HG02642 (cell line): ENCODE measurements around the gene MXD4.

Source experiments
- ATAC-seq: cut with Tn5 transposase; IDR thresholded peaks from one replicate; pipeline ENCODE4 v1.9.1; 2021; ENCODE audit warnings: mild to moderate bottlenecking; ENCODE audit not compliant: unreplicated experiment, poor library complexity

The MXD4 gene

DNA sequence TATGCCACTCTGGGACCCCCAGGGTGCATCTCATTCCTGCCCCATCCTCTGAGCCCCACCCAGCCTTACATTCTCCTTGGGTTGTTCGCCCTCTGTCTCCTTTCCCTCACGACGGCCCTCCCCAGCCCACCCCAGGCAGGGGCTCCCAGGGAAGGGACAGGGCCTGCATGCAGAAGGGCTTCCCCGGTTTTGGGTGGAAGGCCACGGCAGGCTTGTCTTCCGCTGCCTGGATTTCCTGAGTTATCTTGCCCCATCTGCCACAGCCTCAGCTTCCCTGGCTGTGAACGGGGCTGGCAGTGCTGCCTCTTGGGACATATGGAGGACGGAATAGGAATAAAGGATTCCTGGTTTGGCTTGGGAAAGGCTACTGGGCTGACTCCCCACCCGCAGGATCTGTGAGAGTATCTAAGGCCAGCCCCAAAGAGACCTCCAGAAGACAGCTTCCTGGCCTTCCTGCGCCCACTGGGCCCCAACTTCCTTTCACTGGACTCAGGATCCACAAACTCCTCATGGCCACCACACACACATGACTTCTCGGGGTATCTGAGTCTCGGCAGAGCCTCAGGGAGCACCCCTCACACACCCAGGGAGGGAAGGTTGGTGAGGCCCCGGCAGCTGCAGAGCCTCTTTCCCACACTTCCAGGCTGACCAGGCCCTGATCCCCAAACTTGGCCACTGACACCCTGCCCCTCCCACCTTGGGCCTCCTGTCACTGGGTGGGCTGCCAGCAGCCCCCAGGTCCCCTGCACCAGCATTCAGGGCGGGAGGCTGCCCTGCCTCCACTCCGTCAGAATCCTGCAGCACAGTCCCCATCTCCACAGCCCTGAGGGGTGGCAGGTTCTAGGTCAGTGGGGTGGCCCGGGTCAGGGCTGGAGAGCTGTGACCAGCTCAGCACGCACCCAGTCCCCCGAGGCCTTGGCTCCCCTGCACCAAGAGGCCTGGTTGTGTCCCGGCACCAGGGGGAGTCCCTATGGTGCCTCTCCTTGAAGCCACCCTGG, 3.5 kb upstream of the MXD4 start:
- ATAC-seq = no peak

DNA sequence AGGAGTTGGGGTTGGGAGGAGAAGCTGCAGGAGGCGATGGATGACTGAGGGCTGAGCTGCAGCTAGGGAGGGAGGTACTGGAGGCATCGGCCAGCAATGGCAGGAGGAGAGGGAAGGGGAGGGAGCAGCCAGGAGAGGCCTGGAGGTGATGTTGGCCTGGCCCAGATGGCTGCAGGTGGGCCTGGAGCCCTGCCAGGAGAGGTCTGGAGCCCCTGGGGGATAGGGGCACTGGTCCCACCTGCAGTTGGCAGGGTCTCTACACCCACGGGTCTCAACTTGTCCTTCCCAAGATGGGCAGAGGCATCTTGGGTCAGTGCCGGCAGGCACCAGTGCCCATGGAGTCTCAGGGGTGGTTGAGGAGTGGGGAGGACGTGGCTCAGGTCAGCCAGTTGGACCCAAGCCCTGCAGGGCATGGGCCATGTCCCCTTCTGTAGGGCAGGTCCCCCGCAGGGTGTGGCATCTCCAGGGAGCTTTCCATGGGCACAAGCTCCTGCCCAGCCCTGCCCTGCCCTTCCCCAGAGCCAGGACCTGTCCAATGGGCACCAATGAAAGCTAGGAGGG, 2.7 kb upstream of the MXD4 start:
- no peak for ATAC-seq

DNA sequence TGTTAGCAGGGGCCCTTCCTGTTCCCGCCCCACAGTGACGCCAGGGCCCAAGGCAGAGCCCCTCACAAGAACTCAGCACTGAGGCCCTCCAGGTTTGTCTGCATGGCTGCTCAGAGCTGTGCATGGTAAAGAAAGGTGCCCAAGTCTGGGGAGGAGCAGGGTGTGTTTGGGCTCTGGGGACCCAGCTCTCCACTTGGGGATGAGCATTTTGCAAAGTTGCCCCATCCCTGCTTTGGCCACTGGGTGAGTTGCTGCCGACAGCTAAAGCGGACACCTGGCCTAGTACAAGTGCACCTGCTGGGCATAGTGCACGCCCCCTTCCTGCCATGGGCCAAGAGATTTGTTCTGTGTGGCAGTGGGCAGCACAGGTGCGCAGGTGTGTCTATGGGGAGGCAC, 2.0 kb upstream of the MXD4 start:
- no peak for ATAC-seq

DNA sequence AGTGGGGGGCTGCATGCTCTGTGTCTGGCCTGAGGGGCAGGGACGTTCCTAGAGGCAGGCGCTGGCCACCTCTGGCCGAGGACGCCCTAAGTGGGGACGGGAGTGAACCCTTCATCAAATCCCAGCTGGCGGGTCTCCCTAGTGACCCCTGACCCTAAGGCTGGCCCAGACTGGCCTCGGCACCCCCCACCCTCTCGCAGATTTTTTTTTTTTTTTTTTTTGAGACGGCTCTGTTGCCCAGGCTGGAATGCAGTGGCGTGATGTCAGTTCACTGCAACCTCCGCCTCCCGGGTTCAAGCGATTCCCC, 988 bp upstream of the MXD4 start:
- ATAC-seq = no peak

DNA sequence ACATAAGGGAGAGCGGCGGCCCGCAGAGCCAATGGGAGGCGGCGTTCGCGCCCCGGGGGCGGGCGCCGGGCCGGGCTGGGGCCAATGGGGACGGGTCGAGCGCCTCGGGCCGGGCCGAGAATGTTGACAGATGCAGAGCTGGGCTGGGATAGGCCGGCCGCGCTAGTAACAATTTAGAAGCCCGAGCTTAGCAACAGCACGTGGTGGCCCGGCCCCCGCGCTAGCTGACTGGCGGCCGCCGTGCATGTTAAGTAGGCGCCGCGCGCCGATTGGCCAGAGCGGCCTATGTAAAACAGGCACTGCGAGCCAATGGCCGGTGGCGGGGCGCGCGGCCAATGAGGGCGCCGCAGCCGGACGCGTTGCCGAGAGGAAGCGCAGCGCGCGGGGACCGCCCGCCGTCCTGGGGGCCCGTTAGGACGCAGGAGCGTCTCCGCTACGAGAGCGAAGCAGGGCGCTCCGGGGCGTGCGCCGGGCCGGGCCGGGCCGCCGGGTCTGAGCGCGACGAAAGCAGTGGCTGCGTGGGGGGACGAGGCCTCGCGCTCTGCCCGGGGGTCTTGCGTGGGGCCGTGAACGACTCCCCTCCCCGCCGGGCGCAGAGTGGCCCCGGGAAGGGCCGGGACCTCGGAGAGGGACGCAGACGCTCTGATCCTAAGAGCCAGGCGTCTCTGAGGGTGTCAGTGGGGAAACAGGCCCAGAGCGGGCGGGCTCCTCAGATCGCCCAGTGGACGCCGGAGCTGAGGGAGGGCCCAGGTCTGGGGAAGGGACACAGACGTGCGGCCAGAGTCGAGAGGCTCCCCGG, 435 bp upstream of the MXD4 start:
- peak; percentile 90 for ATAC-seq

DNA sequence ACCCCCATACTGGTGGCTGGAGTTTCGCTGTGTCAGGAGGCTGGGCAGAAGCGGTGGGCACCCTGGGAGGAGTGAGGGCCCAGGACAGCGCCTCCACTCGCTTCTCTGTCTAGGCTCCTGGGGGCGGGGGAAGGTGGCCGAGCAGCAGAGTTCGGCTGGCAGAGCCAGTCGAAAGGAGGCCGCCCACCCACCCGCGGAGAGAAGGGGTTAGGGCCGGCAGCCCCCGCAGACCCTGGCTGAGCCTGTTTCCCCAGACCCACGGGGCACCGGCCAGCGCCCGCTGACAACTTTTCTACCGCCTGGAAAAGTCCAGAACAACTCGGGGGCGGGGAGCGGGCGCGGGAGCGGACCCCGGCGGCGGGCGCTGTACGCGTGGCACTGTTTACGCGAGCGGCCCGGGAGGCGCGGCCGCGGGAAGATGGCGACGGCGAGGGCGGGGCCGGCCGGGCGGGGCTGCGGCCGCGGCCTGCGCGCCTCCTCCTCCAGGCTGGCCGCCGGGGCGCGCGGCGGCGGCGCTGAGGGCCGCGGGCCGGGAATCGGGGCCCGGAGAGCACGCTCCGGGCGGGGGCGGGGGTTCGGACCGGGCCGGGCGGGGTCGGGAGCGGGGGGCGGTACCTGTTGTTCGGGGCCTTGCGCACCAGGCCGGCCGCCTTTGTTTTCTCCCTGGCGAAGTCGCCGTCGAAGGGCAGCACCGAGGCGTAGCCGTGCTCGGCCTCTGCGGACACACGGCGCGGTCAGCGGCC, 628 bp downstream of the MXD4 start:
- no peak for ATAC-seq

DNA sequence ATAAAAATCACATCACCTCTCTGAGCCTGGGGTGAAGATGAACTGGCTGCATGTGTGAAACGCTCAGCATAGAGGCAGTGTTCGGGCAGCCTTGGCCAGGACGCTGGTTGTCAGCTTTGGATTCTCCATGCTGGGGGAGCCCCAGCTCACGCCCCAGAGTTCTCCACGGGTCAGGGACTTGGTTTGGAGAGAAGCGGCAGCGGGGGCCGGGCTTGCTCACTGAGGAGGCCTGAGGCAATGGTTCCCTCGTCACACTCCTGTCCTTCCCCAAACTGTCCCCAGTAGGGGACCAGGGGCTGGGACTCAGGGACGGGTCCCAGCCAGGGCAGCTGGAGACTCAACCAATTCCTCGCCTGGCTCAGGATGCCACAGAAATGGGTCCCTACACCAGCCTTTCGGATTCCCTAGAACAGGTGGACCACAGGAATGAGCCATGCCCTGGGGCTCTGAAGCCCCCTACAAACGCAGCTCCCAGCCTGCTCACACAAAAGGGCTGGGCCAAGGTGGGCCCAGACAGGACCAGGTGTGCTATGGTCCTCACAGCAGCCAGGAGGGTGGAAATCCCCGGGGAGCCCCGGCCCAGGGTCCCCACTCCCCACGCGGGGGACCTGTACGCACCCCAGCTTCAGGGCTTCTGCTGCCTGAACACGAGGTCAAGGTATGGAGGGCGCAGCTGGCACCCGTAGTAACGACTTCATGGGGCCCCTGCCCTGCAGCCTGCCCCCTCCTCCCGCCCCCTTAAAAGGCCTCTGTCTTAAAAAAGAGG, 1.4 kb downstream of the MXD4 start:
- no peak for ATAC-seq

DNA sequence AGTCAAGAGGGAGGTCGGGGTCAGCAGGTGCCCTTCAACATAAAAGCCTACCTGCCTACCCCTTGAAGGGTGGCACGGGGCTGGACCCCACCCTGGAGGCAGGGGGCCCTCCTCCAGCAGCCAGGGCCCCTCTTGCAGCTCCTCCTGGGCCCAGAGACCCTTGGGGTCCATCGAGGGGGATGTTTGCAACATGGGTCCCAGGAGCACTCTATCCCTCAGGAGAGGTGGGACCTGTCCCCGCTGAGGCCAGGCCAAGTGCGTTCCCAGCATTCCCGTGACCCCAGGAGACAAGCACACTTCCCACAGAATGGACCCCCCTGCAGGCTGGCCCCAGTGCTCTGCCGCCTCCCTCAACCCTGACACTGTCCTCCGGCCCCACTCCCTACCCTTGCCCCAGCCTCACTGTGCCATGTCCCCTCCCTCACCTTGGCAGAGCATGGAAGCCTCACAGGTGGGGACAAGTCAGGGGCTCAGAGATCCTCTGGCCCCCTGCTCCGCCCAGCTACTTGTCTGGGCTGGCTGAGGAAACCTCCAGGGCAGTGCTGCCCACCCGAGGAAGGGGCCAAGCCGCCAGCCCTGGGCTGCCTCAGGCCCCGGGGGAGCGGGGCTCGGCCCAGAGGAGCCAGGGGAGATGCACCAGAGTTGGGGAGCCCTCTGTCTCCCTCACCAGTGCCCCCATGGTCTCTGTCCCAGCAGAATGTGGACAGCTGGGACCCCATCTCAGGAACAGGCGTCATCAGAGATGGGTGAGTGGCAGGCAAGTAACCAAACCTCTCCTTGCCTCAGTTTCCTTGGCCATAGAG, 2.2 kb downstream of the MXD4 start:
- ATAC-seq = no peak

DNA sequence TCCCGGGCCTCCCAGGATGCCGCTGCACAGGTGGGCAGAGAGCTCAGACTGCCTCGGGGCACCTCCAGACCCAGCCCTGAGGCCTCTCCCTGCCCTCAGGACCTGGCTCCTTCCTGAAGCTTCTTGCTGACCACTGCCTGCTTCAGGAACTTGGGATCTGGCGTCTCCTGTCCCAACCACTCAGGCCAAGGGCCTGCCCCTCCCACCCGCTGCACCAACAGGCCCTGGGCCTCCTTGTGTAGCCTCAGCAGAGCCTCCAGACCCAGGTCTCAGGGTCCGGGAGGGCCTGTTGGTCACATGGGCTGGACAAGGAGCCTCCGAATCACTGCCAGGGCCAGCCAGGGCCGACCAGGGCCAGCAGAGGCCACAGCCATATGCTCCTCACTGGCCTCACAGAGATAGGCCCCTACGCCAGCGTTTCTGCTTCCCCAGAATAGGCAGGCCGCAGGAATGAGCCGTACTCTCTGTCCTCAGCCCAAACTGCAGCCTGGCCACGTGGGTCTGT, 2.8 kb downstream of the MXD4 start:
- ATAC-seq = no peak

DNA sequence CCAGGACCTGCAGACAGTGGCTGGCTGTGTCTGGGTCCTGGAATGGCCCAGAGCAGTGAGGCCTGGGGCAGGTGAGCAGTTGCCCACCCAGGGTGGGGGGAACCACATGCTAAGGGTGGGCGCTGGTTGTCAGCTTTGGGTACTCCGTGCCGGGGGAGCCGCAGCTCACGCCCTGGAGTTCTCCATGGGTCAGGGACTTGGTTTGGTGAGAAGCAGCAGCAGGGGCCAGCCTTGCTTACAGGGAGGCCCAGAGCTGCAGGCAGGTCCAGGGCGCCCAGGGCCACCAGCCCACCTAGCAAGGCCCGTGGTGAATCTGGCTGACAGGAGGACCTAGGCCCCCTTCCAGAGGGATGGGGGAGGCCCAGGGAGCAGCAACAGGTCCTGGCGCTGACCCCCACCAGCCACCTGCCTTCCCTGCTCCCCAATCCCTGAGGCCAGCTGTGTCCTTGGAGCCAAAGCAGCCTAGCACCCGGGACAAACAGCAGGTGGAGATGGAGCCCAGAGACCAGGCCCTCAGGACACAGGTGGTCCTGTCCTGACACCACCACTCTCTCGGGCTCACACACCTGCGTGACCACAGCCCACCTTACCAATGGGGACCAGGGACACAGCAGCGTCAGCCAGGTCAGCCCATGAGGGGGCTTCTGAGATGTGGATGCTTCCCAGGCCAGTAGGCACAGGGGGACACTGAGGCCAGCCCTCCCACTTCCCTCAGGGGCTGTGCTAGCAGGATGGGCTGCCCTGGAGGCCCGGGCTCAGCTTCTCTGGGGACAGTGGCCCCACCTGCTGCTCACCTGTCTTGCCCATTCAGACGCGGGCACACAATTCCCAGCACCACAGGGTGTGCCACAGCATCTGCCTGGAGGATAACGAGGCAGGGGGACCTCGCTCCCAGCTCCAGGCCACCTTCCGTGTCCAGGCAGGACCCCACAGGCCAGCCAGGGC, 3.5 kb downstream of the MXD4 start:
- no peak for ATAC-seq

DNA sequence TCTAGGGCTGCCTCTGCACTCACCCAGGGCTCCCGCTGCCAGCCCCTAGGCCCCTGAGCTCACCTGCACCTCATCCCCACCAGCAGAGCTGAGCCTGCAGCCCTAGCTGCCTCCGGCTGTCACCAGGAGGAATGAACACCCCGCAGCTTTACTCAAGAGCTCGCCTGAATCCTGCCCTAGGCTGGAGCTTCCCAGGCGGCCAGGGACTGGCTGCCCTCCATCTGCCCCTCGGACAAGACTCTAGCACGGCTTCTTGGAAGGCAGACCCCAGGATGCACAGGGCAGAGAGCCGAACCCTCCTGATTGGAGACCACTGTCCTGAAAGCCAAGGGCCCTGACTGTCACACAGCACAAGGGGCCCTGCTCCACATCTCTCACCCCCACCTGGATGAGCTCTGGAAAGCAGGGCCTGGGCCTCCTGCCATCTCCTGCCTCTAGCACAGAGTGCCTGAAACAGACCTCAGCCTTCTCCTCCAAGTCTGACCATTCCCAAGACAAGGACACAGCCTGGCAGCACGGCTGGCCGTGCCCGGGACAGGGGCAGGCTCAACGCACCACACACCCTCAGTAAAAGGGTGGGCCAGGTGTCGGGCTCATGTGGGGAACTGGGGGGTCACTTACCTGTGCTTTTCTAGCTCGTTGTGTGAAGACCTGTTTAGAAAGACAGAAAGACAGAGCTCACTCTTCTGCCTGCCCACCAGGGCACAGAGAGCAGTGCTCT, 4.4 kb downstream of the MXD4 start:
- no peak for ATAC-seq

DNA sequence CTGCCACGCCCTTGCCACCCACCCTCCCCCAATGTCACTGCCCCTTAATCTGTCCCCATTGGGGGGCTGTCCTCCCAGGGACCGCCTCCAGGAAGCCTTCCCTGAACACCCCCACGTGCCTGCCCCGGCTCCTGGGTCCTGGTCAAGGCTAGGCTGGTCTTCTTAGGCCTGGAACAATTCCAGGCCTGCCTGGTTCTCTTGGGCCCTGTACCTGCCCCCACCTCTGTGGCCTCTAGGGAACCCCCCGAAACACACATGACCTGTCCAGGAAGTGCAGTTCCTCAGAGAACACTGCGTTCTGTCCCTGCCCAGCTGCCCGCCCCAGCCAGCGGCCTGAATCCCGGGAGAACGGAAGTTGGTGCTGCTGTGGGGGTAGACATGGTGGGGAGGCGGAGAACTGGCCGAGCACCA, 5.1 kb downstream of the MXD4 start:
- ATAC-seq = no peak

DNA sequence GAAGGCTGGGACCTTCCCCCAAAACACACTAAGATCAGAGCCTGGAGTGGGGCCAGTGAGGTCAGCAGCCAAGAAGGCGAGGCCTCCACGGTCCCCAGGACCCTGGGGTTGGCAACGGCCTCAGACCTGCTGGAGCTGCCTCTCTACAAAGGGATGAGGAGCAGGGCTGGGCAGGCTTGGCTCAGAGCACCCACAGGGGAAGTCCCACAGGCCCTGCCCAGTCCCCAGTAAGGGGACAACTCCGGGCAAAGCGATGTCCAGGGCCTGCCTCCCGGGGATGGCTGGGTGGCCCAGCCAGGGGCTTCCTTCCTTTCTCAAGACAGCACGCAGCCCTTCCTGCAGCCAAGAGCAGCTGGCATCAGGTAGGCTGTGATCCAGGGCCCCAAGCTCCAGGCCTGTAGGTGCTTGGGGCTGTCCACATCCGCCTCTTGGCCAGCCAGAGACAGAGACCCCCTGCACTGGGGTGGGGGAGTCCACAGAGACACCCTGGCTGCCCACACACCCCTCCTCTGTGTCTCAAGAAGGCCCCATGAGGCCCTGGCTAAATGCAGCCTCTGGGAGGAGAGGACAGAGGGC, 5.7 kb downstream of the MXD4 start:
- no peak for ATAC-seq

DNA sequence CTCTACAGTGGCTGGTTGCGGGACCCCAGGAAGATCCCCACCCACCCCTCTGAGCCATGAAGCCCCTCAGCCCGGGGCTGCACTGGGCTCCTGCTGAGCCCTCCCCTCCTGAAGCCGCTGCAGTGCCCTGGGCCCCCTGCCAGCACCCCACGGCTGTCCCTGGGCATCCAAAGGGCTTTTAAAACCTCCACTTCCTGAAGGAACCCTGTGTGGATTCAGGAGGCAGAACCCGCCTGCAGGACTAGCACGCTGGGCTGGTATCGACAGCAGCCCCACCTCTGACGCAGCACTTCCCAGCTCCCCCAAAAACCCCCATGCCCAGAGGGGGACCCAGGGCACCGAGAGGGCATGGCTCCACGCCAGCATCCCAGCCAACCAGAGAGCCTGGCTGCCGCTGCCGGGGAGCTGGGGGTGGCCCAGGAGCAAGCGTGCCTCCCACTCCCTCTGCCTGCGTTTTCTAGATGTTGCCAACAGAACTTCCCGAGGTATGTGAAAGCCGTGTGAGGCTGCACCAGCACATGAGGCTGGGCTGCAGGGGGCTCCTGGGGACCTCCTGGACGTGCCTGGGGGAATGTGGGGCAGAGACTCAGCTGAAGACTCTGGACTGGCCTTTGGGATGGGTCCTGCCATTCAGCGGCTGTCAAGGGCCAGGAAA, 6.3 kb downstream of the MXD4 start:
- ATAC-seq = no peak

DNA sequence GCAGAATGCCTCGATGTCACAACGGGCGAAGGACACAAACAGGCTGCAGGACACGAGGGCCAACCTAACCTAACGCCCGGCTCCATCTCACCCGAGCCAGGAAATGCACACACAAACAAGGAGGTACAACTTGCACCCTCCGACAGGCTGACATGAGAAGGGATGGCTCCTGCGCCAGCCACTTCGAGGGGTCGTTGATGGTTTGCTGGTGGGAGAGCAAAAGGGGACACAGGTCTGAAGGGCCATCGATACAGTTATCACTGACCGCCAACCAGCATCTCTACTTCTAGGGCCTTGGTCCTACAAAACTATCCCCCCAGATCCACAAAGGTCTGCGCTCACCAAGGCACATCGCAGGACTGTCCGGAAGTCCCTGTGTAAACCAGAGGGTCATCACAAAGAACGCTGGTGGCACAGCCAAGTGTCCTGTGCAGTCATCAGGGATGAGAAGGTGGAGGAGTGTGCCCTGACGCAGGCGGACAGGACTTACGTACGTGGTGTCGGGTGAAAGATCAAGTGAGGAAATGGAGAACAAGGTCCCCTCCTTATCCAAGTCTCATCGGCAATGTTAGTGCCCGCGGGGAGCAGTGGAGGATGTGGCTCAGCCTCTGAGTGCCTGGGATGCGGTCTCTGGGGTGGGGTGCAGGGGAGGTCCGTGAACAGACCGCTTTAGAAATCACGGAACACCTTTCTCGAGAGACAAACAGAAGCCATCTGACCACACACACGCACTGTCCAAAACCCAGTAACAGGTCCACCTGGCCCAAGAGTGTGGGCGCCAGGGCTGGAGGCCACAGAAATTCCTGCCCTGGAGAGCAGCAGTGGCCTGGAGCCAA, 7.0 kb downstream of the MXD4 start:
- no peak for ATAC-seq
